Caco-2 (cell line): ENCODE measurements around the gene SQOR. TPM values are rescaled to one million over a fixed set of nuclear protein-coding genes. Genes with fewer than 3 reads are reported as not detected.

Source experiments
- BruUV-seq: library from RNA; stranded (reverse); fragments of 400-500 nt; replicated peaks from 2 replicates; lab custom pipeline; 2021; lab: Mats Ljungman, UMichigan
- CTCF ChIA-PET: fragments of 300-600 bp; sonication (Branson Sonifier 250); formaldehyde crosslinking; loops from one replicate; lab custom pipeline; 2022; ENCODE audit warnings: antibody characterized with exemption; lab: Charles Lee
- POLR2A ChIA-PET: fragments of 300-600 bp; sonication (Branson Sonifier 250); formaldehyde crosslinking; loops from one replicate; lab custom pipeline; 2022; ENCODE audit warnings: antibody characterized with exemption; lab: Charles Lee
- DNase-seq, 2 experiments: peaks; one replicate each; pipeline versions ENCODE4 v3.0.0 to v3.0.0-alpha.2; 2020 to 2022
- H3K27me3 ChIP-seq: replicated peaks from 2 replicates; pipeline ENCODE4 v1.6.0; 2011; ENCODE audit warnings: low read length; ENCODE audit not compliant: control insufficient read depth, insufficient read depth
- H3K36me3 ChIP-seq: 2 replicates; pipeline ENCODE4 v1.5.1; 2011; ENCODE audit warnings: low read length; ENCODE audit not compliant: control insufficient read depth, insufficient read depth
- H3K4me1 ChIP-seq: fragments of 250-450 bp; sonication (Bioruptor Pico); 2 replicates; pipeline ENCODE4 v1.5.1; 2020; ENCODE audit warnings: mild to moderate bottlenecking
- H3K4me3 ChIP-seq: 2 replicates; pipeline ENCODE4 v1.5.1; 2011; ENCODE audit warnings: low read depth, mild to moderate bottlenecking, control low read depth, low read length
- H3K9me3 ChIP-seq: fragments of 250-450 bp; sonication (Bioruptor Pico); 2 replicates; pipeline ENCODE4 v1.5.1; 2020; ENCODE audit warnings: mild to moderate bottlenecking, moderate library complexity
- H3K27ac Mint-ChIP-seq: one replicate; pipeline ENCODE4 v1.8.0; 2022; ENCODE audit warnings: mixed read lengths; ENCODE audit not compliant: unreplicated experiment
- H3K27me3 Mint-ChIP-seq: one replicate; pipeline ENCODE4 v1.8.0; 2022; ENCODE audit warnings: mixed read lengths; ENCODE audit not compliant: insufficient read depth, unreplicated experiment
- H3K36me3 Mint-ChIP-seq: one replicate; pipeline ENCODE4 v1.8.0; 2022; ENCODE audit warnings: mild to moderate bottlenecking, mixed read lengths; ENCODE audit not compliant: insufficient read depth, unreplicated experiment
- H3K4me1 Mint-ChIP-seq: one replicate; pipeline ENCODE4 v1.8.0; 2022; ENCODE audit warnings: low read depth, mixed read lengths; ENCODE audit not compliant: unreplicated experiment
- H3K4me3 Mint-ChIP-seq: one replicate; pipeline ENCODE4 v1.8.0; 2022; ENCODE audit warnings: mild to moderate bottlenecking, moderate library complexity, mixed read lengths; ENCODE audit not compliant: unreplicated experiment
- H3K9me3 Mint-ChIP-seq: one replicate; pipeline ENCODE4 v1.8.0; 2022; ENCODE audit warnings: mixed read lengths; ENCODE audit not compliant: unreplicated experiment
- CTCF ChIP-seq, 2 experiments: fragments of 200-600 bp in 1 of 2; IDR thresholded peaks; 1 replicate in 1 of 2; 2 replicates in 1 of 2; pipeline versions ENCODE4 v1.5.1 to v1.8.0; 2011 to 2022; ENCODE audit warnings: antibody characterized with exemption in 1 of 2, control low read depth in 1 of 2, inconsistent platforms in 1 of 2, low read depth in 1 of 2, low read length in 1 of 2, mild to moderate bottlenecking in 1 of 2, moderate library complexity in 1 of 2; ENCODE audit not compliant: insufficient read depth in 1 of 2, severe bottlenecking in 1 of 2, unreplicated experiment in 1 of 2
- intact Hi-C: fragments of 100-400 bp; cut with micrococcal nuclease; formaldehyde crosslinking; loops from one replicate; pipeline ENCODE4 v1.10.0; 2022; ENCODE audit not compliant: unreplicated experiment
- total RNA-seq: library from RNA; stranded (reverse); gene quantifications from 2 replicates; pipeline ENCODE4 v1.2.3, GENCODE V29; 2022

The SQOR gene
- total RNA-seq, 1 experiment from 2014 or later = 5.0 TPM

GRCh38 chr15:45705510-45706473 lies 71.0 kb downstream of the SQOR start:
- Histone ChIP-seq H3K27me3 (no peaks in the 10 kb centered on the region), H3K4me3 (peak overlapping the region; percentile 47), H3K36me3 (no peaks in the 10 kb centered on the region), H3K4me1 (0 out of 2 replicates have a peak, but pooled peaks cover 3% of the 10 kb centered on the region), H3K9me3 (no peaks in the 10 kb centered on the region)
- Mint-ChIP-seq H3K27ac (peak overlapping the region; percentile 59), H3K9me3 (no peaks in the 10 kb centered on the region), H3K36me3 (no peaks in the 10 kb centered on the region), H3K27me3 (no peaks in the 10 kb centered on the region), H3K4me1 (peaks cover 7% of the 10 kb centered on the region), H3K4me3 (peak overlapping the region; percentile 93)
- ChIA-PET POLR2A (interaction anchor here (0.5 kb wide), 1 partner anchor 18 kb away, joined by 3 read pairs; no protein-coding TSS in a partner anchor), CTCF (interaction anchor here (0.6 to 1.9 kb wide), 10 partner anchors 9 to 553 kb away, joined by 3 to 10 read pairs (median 5); no protein-coding TSS in a partner anchor)
- intact Hi-C loops = loop anchor here (1.0 to 5.0 kb wide), 3 partner anchors 85 to 797 kb away; no protein-coding TSS in a partner anchor
- BruUV-seq = no TSS peak
- DNase-seq = peak; percentile 71 to 76
- peak; percentile 66 to 82 for TF ChIP-seq CTCF (IDR thresholded peaks at IDR 0.05; ENCODE audit: insufficient read depth in 1 of 2, low read depth in 1 of 2, low read length in 1 of 2, severe bottlenecking in 1 of 2, unreplicated experiment in 1 of 2)

- TF ChIP-seq CTCF (IDR thresholded peaks at IDR 0.05; ENCODE audit: insufficient read depth in 1 of 2, low read depth in 1 of 2, low read length in 1 of 2, severe bottlenecking in 1 of 2, unreplicated experiment in 1 of 2) = no peak
- Histone ChIP-seq H3K4me1 (0 out of 2 replicates have a peak, but pooled peaks cover 3% of the 10 kb centered on the region), H3K27me3 (no peaks in the 10 kb centered on the region), H3K36me3 (no peaks in the 10 kb centered on the region), H3K4me3 (no peak overlapping the region), H3K9me3 (no peaks in the 10 kb centered on the region)
- peaks cover 5% of the 10 kb centered on the region for H3K27me3 Mint-ChIP-seq
- no peak for DNase-seq
- intact Hi-C loops = loop anchor here (10.0 kb wide), 1 partner anchor 234 kb away; no protein-coding TSS in a partner anchor
- H3K27ac Mint-ChIP-seq = no peak overlapping the region
- BruUV-seq = no TSS peak
- no peaks in the 10 kb centered on the region for H3K9me3 Mint-ChIP-seq
- peaks cover 5% of the 10 kb centered on the region for H3K4me1 Mint-ChIP-seq
- no peaks in the 10 kb centered on the region for H3K36me3 Mint-ChIP-seq
- ChIA-PET CTCF (no interaction called here), POLR2A (no interaction called here)
- no peak overlapping the region for H3K4me3 Mint-ChIP-seq
Measured at GRCh38 chr15:45710657-45711056, 75.8 kb downstream of the SQOR start.
